Endothelial cell of umbilical vein (primary cell): ENCODE data around the gene OR52L1. TPM values are rescaled to one million over a fixed set of nuclear protein-coding genes. Genes with fewer than 3 reads are reported as not detected.

Source experiments
- BruUV-seq: library from RNA; stranded (reverse); fragments of 400-500 nt; replicated peaks from 2 replicates; lab custom pipeline; 2021; lab: Mats Ljungman, UMichigan
- CTCF ChIA-PET: fragments of 300-600, 350-600 bp; sonication (Branson Sonifier 250); formaldehyde crosslinking; loops from one replicate; lab custom pipeline; 2021; ENCODE audit warnings: antibody characterized with exemption, inconsistent platforms; lab: Charles Lee
- POLR2A ChIA-PET: fragments of 300-600, 350-600 bp; sonication (Branson Sonifier 250); formaldehyde crosslinking; loops from one replicate; lab custom pipeline; 2021; ENCODE audit warnings: antibody characterized with exemption, inconsistent platforms; lab: Charles Lee
- DNase-seq: peaks from one replicate; pipeline ENCODE4 v3.0.0-alpha.2; 2011; ENCODE audit warnings: low read depth, low spot score
- FAIRE-seq: peaks from 2 replicates; lab custom pipeline; 2011; peaks lifted over from hg19 to GRCh38; lab: Jason Lieb, UNC
- H2AFZ ChIP-seq: 2 replicates; pipeline ENCODE4 v1.6.0; 2012; ENCODE audit warnings: low read depth, low read length, control low read depth, inconsistent platforms
- H3K27ac ChIP-seq: 2 replicates; pipeline ENCODE4 v1.5.1; 2011; ENCODE audit warnings: low read depth, mild to moderate bottlenecking, control low read depth, low read length, moderate library complexity; ENCODE audit not compliant: insufficient read depth
- H3K27me3 ChIP-seq, 2 experiments: 2 replicates each; pipeline versions ENCODE4 v1.6.0 to v1.6.1; 2011; ENCODE audit warnings: low read length in 2 of 2, mixed read lengths in 1 of 2; ENCODE audit not compliant: control insufficient read depth in 2 of 2, insufficient read depth in 2 of 2
- H3K36me3 ChIP-seq, 2 experiments: 2 replicates in 1 of 2; 3 replicates in 1 of 2; pipeline ENCODE4 v1.5.1; 2011; ENCODE audit warnings: low read length in 2 of 2, mild to moderate bottlenecking in 1 of 2, moderate library complexity in 1 of 2; ENCODE audit not compliant: control insufficient read depth in 2 of 2, insufficient read depth in 2 of 2; ENCODE audit errors: extremely low read depth in 1 of 2
- H3K4me1 ChIP-seq: 3 replicates; pipeline ENCODE4 v1.5.1; 2011; ENCODE audit warnings: mild to moderate bottlenecking, low read length; ENCODE audit not compliant: control insufficient read depth, insufficient read depth; ENCODE audit errors: extremely low read depth
- H3K4me2 ChIP-seq: 2 replicates; pipeline ENCODE4 v1.6.1; 2011; ENCODE audit warnings: low read length, control low read depth, mixed read lengths; ENCODE audit not compliant: insufficient read depth
- H3K4me3 ChIP-seq, 3 experiments: fragments of 200-600 bp in 1 of 3; sonication (generic), shearing (Covaris generic) in 1 of 3; replicated peaks in 1 of 3; 2 replicates each; pipeline ENCODE4 v1.5.1; 2011 to 2016; ENCODE audit warnings: control low read depth in 3 of 3, low read length in 3 of 3, mild to moderate bottlenecking in 2 of 3, inconsistent platforms in 1 of 3, low read depth in 1 of 3, moderate library complexity in 1 of 3; ENCODE audit not compliant: insufficient read depth in 1 of 3
- H3K79me2 ChIP-seq: 2 replicates; pipeline ENCODE4 v1.6.0; 2012; ENCODE audit warnings: low read length, inconsistent platforms; ENCODE audit not compliant: control insufficient read depth, insufficient read depth
- H3K9ac ChIP-seq: replicated peaks from 2 replicates; pipeline ENCODE3; 2011; ENCODE audit warnings: low read length, control low read depth; ENCODE audit not compliant: insufficient read depth; ENCODE audit errors: extremely low read depth
- H3K9me1 ChIP-seq: replicated peaks from 3 replicates; pipeline ENCODE4 v1.6.0; 2011; ENCODE audit warnings: mild to moderate bottlenecking, low read length; ENCODE audit not compliant: control insufficient read depth, insufficient read depth; ENCODE audit errors: extremely low read depth
- H3K9me3 ChIP-seq: replicated peaks from 2 replicates; pipeline ENCODE4 v1.5.1; 2012; ENCODE audit warnings: low read length, inconsistent platforms; ENCODE audit not compliant: control insufficient read depth, insufficient read depth
- H4K20me1 ChIP-seq: replicated peaks from 2 replicates; pipeline ENCODE3; 2011; ENCODE audit warnings: mild to moderate bottlenecking, low read length; ENCODE audit not compliant: control insufficient read depth, insufficient read depth; ENCODE audit errors: extremely low read depth
- EZH2 ChIP-seq: IDR thresholded peaks from 2 replicates; pipeline ENCODE4 v1.6.1; 2012; ENCODE audit warnings: borderline replicate concordance, low read depth, mild to moderate bottlenecking, moderate library complexity, low read length, inconsistent platforms; ENCODE audit not compliant: severe bottlenecking
- FOS ChIP-seq: IDR thresholded peaks from 2 replicates; pipeline ENCODE4 v1.6.1; 2011; ENCODE audit warnings: mild to moderate bottlenecking, low read length, moderate library complexity, borderline replicate concordance; ENCODE audit not compliant: insufficient read depth
- GATA2 ChIP-seq: IDR thresholded peaks from 2 replicates; pipeline ENCODE4 v1.7.0; 2011; ENCODE audit warnings: low read depth, mild to moderate bottlenecking, moderate library complexity, mixed read lengths, low read length; ENCODE audit not compliant: insufficient read length, insufficient read depth
- MYC ChIP-seq: IDR thresholded peaks from one replicate; pipeline ENCODE4 v1.6.1; 2011; ENCODE audit warnings: mild to moderate bottlenecking, low read depth, low read length
- POLR2A ChIP-seq: IDR thresholded peaks from 2 replicates; pipeline ENCODE4 v1.6.1; 2012; ENCODE audit warnings: low read depth, mild to moderate bottlenecking, control low read depth, low read length
- dilution Hi-C: fragments of 300-500 bp; cut with MboI; formaldehyde crosslinking; loops from one replicate; pipeline ENCODE4 v1.15.0; 2019; ENCODE audit warnings: low sequenced_read_pairs; ENCODE audit not compliant: extremely low pct_ligation_motif_present
- intact Hi-C: fragments of 100-400 bp; cut with micrococcal nuclease; formaldehyde crosslinking; loops from one replicate; pipeline ENCODE4 v1.10.0; 2022
- polyA plus RNA-seq, 4 experiments: library from polyadenylated mRNA; depleted of rRNA in 3 of 4; stranded (reverse) in 3 of 4; unstranded in 1 of 4; fragments of >200 nt; gene quantifications; 2 replicates each; pipeline versions ENCODE4 v1.2.1 to v1.2.3, GENCODE V29; 2011 to 2012; ENCODE audit warnings: missing spikeins in 1 of 4
- small RNA-seq: library from RNA; depleted of rRNA; stranded (forward); fragments of <200 nt; gene quantifications from one replicate; pipeline ENCODE3, GENCODE V24; 2012; ENCODE audit warnings: low replicate concordance, low read depth; ENCODE audit not compliant: insufficient read depth, insufficient read length
- total RNA-seq: library from RNA; stranded (reverse); gene quantifications from 2 replicates; pipeline ENCODE4 v1.2.3, GENCODE V29; 2021
- TF ChIP-seq, protein P1 (sequence below): IDR thresholded peaks from 2 replicates; pipeline ENCODE4 v1.6.1; 2011; ENCODE audit not compliant: insufficient read depth, insufficient read length

The OR52L1 gene
- total and polyA plus RNA-seq, 2 donors (not counting 3 experiments of a cell fraction or from before 2014, with no cell fraction given) = 0.07 TPM; not detected in 1

DNA sequence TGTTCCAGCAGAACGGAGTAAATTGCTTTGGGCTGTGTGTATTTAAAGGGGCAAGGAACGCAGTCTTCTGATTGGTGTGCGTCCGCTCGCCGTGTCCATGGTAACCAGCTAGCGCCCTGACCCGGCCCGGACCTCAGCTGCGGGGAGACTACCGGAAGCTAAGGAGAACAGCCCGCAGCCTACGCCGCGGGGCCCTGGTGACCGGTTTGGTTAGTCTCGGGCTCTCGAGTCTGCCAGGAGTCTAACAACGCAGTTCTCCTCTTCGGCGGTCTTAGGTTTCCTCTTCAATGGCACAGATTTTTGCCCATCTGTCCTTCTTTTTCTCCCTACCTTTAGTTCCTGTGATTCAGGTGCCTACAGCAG lies 48.2 kb downstream of the OR52L1 start:
- no TSS peak for BruUV-seq
- H3K4me2 ChIP-seq = no peak overlapping the region
- no peaks in the 10 kb centered on the region for H3K9me1 ChIP-seq
- H3K9ac ChIP-seq = no peak overlapping the region
- no peak overlapping the region for H2AFZ ChIP-seq
- ChIA-PET POLR2A (no interaction called here), CTCF (no interaction called here)
- H3K36me3 ChIP-seq = no peaks in the 10 kb centered on the region
- DNase-seq = no peak
- no peak overlapping the region for H3K4me3 ChIP-seq
- no peak overlapping the region for H3K27ac ChIP-seq
- dilution Hi-C loops = no loop called here
- intact Hi-C loops = no loop called here
- no peaks in the 10 kb centered on the region for H3K9me3 ChIP-seq
- H3K4me1 ChIP-seq = no peaks in the 10 kb centered on the region
- TF ChIP-seq POLR2A (no peak), EZH2 (no peak)
- TF ChIP-seq, protein P1, sequence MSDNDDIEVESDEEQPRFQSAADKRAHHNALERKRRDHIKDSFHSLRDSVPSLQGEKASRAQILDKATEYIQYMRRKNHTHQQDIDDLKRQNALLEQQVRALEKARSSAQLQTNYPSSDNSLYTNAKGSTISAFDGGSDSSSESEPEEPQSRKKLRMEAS = no peak
- H3K79me2 ChIP-seq = no peaks in the 10 kb centered on the region
- FAIRE-seq = no peak
- no peaks in the 10 kb centered on the region for H3K27me3 ChIP-seq
- H4K20me1 ChIP-seq = no peaks in the 10 kb centered on the region

DNA sequence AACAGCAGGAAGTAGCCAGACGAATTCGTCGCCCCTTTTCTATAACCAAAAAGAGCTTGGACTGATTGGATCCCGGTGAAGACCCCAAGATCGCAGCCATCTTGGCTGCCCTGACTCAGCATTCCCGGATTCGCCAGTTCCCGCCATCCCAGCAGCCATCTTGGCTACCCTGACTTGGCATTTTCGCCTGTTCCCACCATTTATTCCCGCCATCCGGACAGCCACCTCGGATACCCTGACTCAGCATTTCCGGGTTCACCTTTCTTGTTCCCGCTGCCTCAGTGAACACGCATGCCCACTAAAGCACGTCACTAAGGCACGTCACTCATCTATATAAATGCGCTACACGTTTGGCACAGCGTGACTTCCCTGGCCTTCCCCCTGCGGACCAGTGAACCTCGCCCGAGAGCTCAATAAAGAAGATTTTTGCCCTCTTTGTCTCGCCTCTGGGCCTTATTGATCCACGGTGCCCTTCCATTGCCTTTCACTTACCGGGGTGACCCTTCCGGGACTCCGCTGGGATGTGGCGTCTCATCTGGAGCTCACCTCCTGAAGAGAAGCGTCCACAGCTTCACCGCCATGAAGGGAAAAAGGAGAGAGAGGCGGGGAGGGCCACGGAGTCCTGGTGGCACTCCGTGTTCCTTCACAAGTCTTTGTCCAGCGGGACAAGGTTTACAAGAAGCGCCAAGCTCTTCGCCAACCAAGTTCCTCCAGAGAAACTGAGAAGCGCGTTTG lies 48.8 kb downstream of the OR52L1 start:
- Histone ChIP-seq H3K9me1 (no peaks in the 10 kb centered on the region), H3K27ac (no peak overlapping the region), H3K79me2 (no peaks in the 10 kb centered on the region), H3K27me3 (no peaks in the 10 kb centered on the region), H4K20me1 (no peaks in the 10 kb centered on the region), H3K9me3 (no peaks in the 10 kb centered on the region), H3K9ac (no peak overlapping the region), H3K4me3 (no peak overlapping the region), H3K4me1 (no peaks in the 10 kb centered on the region), H3K4me2 (no peak overlapping the region), H3K36me3 (no peaks in the 10 kb centered on the region), H2AFZ (no peak overlapping the region)
- dilution Hi-C loops (no loop called here), intact Hi-C loops (no loop called here)
- BruUV-seq = no TSS peak
- no peak for DNase-seq
- no peak for TF ChIP-seq GATA2
- no peak for TF ChIP-seq FOS
- TF ChIP-seq POLR2A = no peak
- TF ChIP-seq MYC = no peak
- no peak for TF ChIP-seq EZH2
- CTCF ChIA-PET = no interaction called here
- POLR2A ChIA-PET = no interaction called here
- FAIRE-seq = no peak

Small RNAs within 50 kb of the gene (small RNA-seq; reads per million reads assigned to genes)
- not detected for gene RNA5SP329

Other genes with a start within 250 kb of the OR52L1 start
- gene OR52N4, start 232.7 kb downstream of the OR52L1 start, total RNA-seq = not detected in 2 replicates
- 0.08 and 0.10 TPM in 2 replicates for gene OR52N4, start 232.7 kb downstream of the OR52L1 start, polyA plus RNA-seq
- not detected in 2 replicates for gene OR52N5, start 203.6 kb downstream of the OR52L1 start, total RNA-seq
- gene OR52N5, start 203.6 kb downstream of the OR52L1 start, polyA plus RNA-seq = not detected in 2 replicates
- gene OR52N1, start 195.7 kb downstream of the OR52L1 start, total RNA-seq = not detected in 2 replicates
- gene OR52N1, start 195.7 kb downstream of the OR52L1 start, polyA plus RNA-seq = not detected in 2 replicates
- not detected in 2 replicates for gene OR52N2, start 178.1 kb downstream of the OR52L1 start, total RNA-seq
- gene OR52N2, start 178.1 kb downstream of the OR52L1 start, polyA plus RNA-seq = not detected in 2 replicates
- not detected in 2 replicates for gene OR52E6, start 145.1 kb downstream of the OR52L1 start, total RNA-seq
- not detected in 2 replicates for gene OR52E6, start 145.1 kb downstream of the OR52L1 start, polyA plus RNA-seq
- not detected in 2 replicates for gene OR52E8, start 129.3 kb downstream of the OR52L1 start, total RNA-seq
- gene OR52E8, start 129.3 kb downstream of the OR52L1 start, polyA plus RNA-seq = not detected in 2 replicates
- gene OR52E4, start 106.4 kb downstream of the OR52L1 start, total RNA-seq = not detected in 2 replicates
- not detected in 2 replicates for gene OR52E4, start 106.4 kb downstream of the OR52L1 start, polyA plus RNA-seq
- not detected in 2 replicates for gene OR52E5, start 93.8 kb downstream of the OR52L1 start, total RNA-seq
- gene OR52E5, start 93.8 kb downstream of the OR52L1 start, polyA plus RNA-seq = not detected in 2 replicates
- not detected in 2 replicates for gene OR56A3, start 44.7 kb downstream of the OR52L1 start, total RNA-seq
- gene OR56A3, start 44.7 kb downstream of the OR52L1 start, polyA plus RNA-seq = not detected in 2 replicates
- not detected in 2 replicates for gene OR56A5, start 18.5 kb downstream of the OR52L1 start, total RNA-seq
- gene OR56A5, start 18.5 kb downstream of the OR52L1 start, polyA plus RNA-seq = not detected in 2 replicates
- not detected in 2 replicates for gene OR56A4, start 20.0 kb upstream of the OR52L1 start, total RNA-seq
- not detected in 2 replicates for gene OR56A4, start 20.0 kb upstream of the OR52L1 start, polyA plus RNA-seq
- gene OR56A1, start 43.8 kb upstream of the OR52L1 start, total RNA-seq = not detected in 2 replicates
- not detected in 2 replicates for gene OR56A1, start 43.8 kb upstream of the OR52L1 start, polyA plus RNA-seq
- not detected in 2 replicates for gene OR56B4, start 120.7 kb upstream of the OR52L1 start, total RNA-seq
- not detected in 2 replicates for gene OR56B4, start 120.7 kb upstream of the OR52L1 start, polyA plus RNA-seq
- gene OR52B2, start 183.3 kb upstream of the OR52L1 start, total RNA-seq = not detected in 2 replicates
- not detected in 2 replicates for gene OR52B2, start 183.3 kb upstream of the OR52L1 start, polyA plus RNA-seq
- not detected in 2 replicates for gene OR52W1, start 212.2 kb upstream of the OR52L1 start, total RNA-seq
- not detected in 2 replicates for gene OR52W1, start 212.2 kb upstream of the OR52L1 start, polyA plus RNA-seq
- not detected in 2 replicates for gene C11orf42, start 218.6 kb upstream of the OR52L1 start, total RNA-seq
- not detected in 2 replicates for gene C11orf42, start 218.6 kb upstream of the OR52L1 start, polyA plus RNA-seq
- 21.3 and 23.0 TPM in 2 replicates for gene FHIP1B, start 247.7 kb upstream of the OR52L1 start, total RNA-seq
- gene FHIP1B, start 247.7 kb upstream of the OR52L1 start, polyA plus RNA-seq = 50.1 and 61.5 TPM in 2 replicates